Panc1 (cell line): ENCODE measurements around the gene CRY2. TPM values are rescaled to one million over a fixed set of nuclear protein-coding genes. Genes with fewer than 3 reads are reported as not detected.
"Not testable (repeated sequence)": the region's sequence is repeated elsewhere in the genome, so short reads cannot be mapped to it uniquely, and the experiment has no call there.

ENCODE experiments used
- ATAC-seq: fragments of 200-7000 bp; cut with Tn5 transposase; 2 replicates; pipeline ENCODE4 v1.9.1; 2020; ENCODE audit warnings: mild to moderate bottlenecking, moderate library complexity
- BruUV-seq: library from RNA; stranded (reverse); fragments of 400-500 nt; replicated peaks from 2 replicates; lab custom pipeline; 2021; lab: Mats Ljungman, UMichigan
- CTCF ChIA-PET: fragments of 300-600 bp; sonication (Branson Sonifier 250); formaldehyde crosslinking; loops from one replicate; lab custom pipeline; 2022; ENCODE audit warnings: antibody characterized with exemption; lab: Charles Lee
- POLR2A ChIA-PET: fragments of 300-600 bp; sonication (Branson Sonifier 250); formaldehyde crosslinking; loops from one replicate; lab custom pipeline; 2022; ENCODE audit warnings: antibody characterized with exemption; lab: Charles Lee
- DNase-seq: peaks from one replicate; pipeline ENCODE4 v3.0.0-alpha.2; 2010; ENCODE audit warnings: low read depth, low spot score
- H3K27ac ChIP-seq: 2 replicates; pipeline ENCODE4 v1.5.1; 2011; ENCODE audit warnings: mild to moderate bottlenecking, low read length, inconsistent platforms
- H3K27me3 ChIP-seq: fragments of 200-500 bp; sonication (Bioruptor generic); 2 replicates; pipeline ENCODE4 v1.6.0; 2014; ENCODE audit warnings: low read length, inconsistent platforms; ENCODE audit not compliant: control insufficient read depth, insufficient read depth
- H3K36me3 ChIP-seq: fragments of 200-500 bp; sonication (Bioruptor generic); 2 replicates; pipeline ENCODE4 v1.5.1; 2014; ENCODE audit warnings: inconsistent platforms, mild to moderate bottlenecking, low read length, moderate library complexity; ENCODE audit not compliant: control insufficient read depth, insufficient read depth
- H3K4me1 ChIP-seq: 2 replicates; pipeline ENCODE4 v1.5.1; 2011; ENCODE audit warnings: inconsistent platforms, mild to moderate bottlenecking, low read length, moderate library complexity; ENCODE audit not compliant: control insufficient read depth, insufficient read depth
- H3K4me3 ChIP-seq, 2 experiments: 2 replicates each; pipeline ENCODE4 v1.5.1; 2011 to 2012; ENCODE audit warnings: low read depth in 2 of 2, low read length in 2 of 2, mild to moderate bottlenecking in 2 of 2, inconsistent platforms in 1 of 2, moderate library complexity in 1 of 2
- H3K9me3 ChIP-seq: fragments of 200-500 bp; sonication (Bioruptor generic); 2 replicates; pipeline ENCODE4 v1.5.1; 2014; ENCODE audit warnings: low read depth, mild to moderate bottlenecking, inconsistent platforms, low read length, moderate library complexity; ENCODE audit not compliant: control insufficient read depth, insufficient read depth
- CTCF ChIP-seq: fragments of 450-650 bp; IDR thresholded peaks from 2 replicates; pipeline ENCODE4 v1.5.1; 2017; ENCODE audit warnings: mild to moderate bottlenecking
- POLR2AphosphoS5 ChIP-seq: IDR thresholded peaks from 2 replicates; pipeline ENCODE4 v1.6.1; 2012; ENCODE audit warnings: mild to moderate bottlenecking, low read depth, low read length, moderate library complexity
- REST ChIP-seq, 2 experiments: IDR thresholded peaks; 2 replicates each; pipeline ENCODE4 v1.6.1; 2011 to 2012; ENCODE audit warnings: low read depth in 2 of 2, control low read depth in 1 of 2, low read length in 1 of 2, mild to moderate bottlenecking in 1 of 2, moderate library complexity in 1 of 2; ENCODE audit not compliant: insufficient read depth in 1 of 2
- SIN3A ChIP-seq: IDR thresholded peaks from 2 replicates; pipeline ENCODE4 v1.6.1; 2012; ENCODE audit warnings: low read depth, mild to moderate bottlenecking, low read length, moderate library complexity, borderline replicate concordance; ENCODE audit not compliant: insufficient read depth
- TCF7L2 ChIP-seq: IDR thresholded peaks from 2 replicates; pipeline ENCODE4 v1.6.1; 2011; ENCODE audit warnings: mild to moderate bottlenecking, low read depth, low read length, inconsistent platforms
- in situ Hi-C: cut with HindIII; loops from 2 replicates; pipeline ENCODE4 v1.10.0; 2016; ENCODE audit warnings: low sequenced_read_pairs, low pct_unique_long_range_greater_than_20kb
- intact Hi-C: fragments of 100-400 bp; cut with micrococcal nuclease; formaldehyde crosslinking; loops from one replicate; pipeline ENCODE4 v1.10.0; 2022; ENCODE audit not compliant: unreplicated experiment
- total RNA-seq: library from RNA; stranded (reverse); gene quantifications from one replicate; pipeline ENCODE4 v1.2.1, GENCODE V29; 2021; ENCODE audit not compliant: unreplicated experiment

CRY2 gene
- total RNA-seq, 1 experiment from 2014 or later = 14.6 TPM

- Histone ChIP-seq H3K4me1 (peaks cover 6% of the 10 kb centered on the region; the same call in 1 of the 2 replicates), H3K36me3 (no peaks in the 10 kb centered on the region), H3K4me3 (peak overlapping the region; percentile 53 to 59), H3K27ac (peak overlapping the region; percentile 69; the same call in 1 of the 2 replicates), H3K27me3 (no peaks in the 10 kb centered on the region), H3K9me3 (no peaks in the 10 kb centered on the region)
- ChIA-PET CTCF (no interaction called here), POLR2A (no interaction called here)
- TF ChIP-seq REST (IDR thresholded peaks at IDR 0.05; ENCODE audit: insufficient read depth in 1 of 2, low read depth in 2 of 2, low read length in 1 of 2) = peak; percentile 96 to 97
- no peak for TF ChIP-seq TCF7L2
- no TSS peak for BruUV-seq
- peak; percentile 87 for ATAC-seq
- intact Hi-C loops (no loop called here), in situ Hi-C loops (no loop called here)
- DNase-seq = peak; percentile 17
These were observed 52.3 kb downstream of the CRY2 start for GRCh38 chr11:45899448-45900174.

GRCh38 chr11:45900175-45900800 is 53.0 kb downstream of the CRY2 start:
- DNase-seq, H3K9me3 ChIP-seq, BruUV-seq, H3K27me3 ChIP-seq, H3K4me1 ChIP-seq, CTCF ChIA-PET, H3K36me3 ChIP-seq, in situ Hi-C loops, intact Hi-C loops, H3K27ac ChIP-seq: not testable (repeated sequence)
- POLR2A ChIA-PET = interaction anchor here (1.1 kb wide), 1 partner anchor 53 kb away, joined by 3 read pairs; the partner anchor contains the start of gene CRY2
- ATAC-seq = peak; percentile 59
- H3K4me3 ChIP-seq = peak overlapping the region; percentile 53 to 59

- POLR2A ChIA-PET = interaction anchor here (0.6 to 1.1 kb wide), 2 partner anchors 54 to 499 kb away, joined by 3 read pairs; partner anchors contain the start of gene CRY2
- H3K27me3 ChIP-seq = no peaks in the 10 kb centered on the region
- no peaks in the 10 kb centered on the region for H3K9me3 ChIP-seq
- no TSS peak for BruUV-seq
- no peak overlapping the region for H3K27ac ChIP-seq
- DNase-seq (no peak), ATAC-seq (no peak)
- no peaks in the 10 kb centered on the region for H3K36me3 ChIP-seq
- TF ChIP-seq REST (IDR thresholded peaks at IDR 0.05; ENCODE audit: insufficient read depth in 1 of 2, low read depth in 2 of 2, low read length in 1 of 2) = no peak
- TF ChIP-seq POLR2AphosphoS5 = no peak
- no peak for TF ChIP-seq TCF7L2
- TF ChIP-seq SIN3A = no peak
- no peak for TF ChIP-seq CTCF
- peaks cover 6% of the 10 kb centered on the region; the same call in 1 of the 2 replicates for H3K4me1 ChIP-seq
- intact Hi-C loops (no loop called here), in situ Hi-C loops (no loop called here)
- CTCF ChIA-PET = no interaction called here
- H3K4me3 ChIP-seq = peak overlapping the region; percentile 53 to 59; a peak in 3 of 4 replicates
These were observed 53.8 kb downstream of the CRY2 start for GRCh38 chr11:45900916-45901617.
